ENCODE measurements around the gene APOE. TPM values are rescaled to one million over a fixed set of nuclear protein-coding genes. Genes with fewer than 3 reads are reported as not detected.

The APOE gene
- total and polyA plus RNA-seq, 9 of the 15 experiments (the other 6 are each of a cell fraction or from before 2014, with no cell fraction given), result 0.14 to 180 (median 58.1) TPM; not detected in 1

GRCh38 chr19:44890366-44891015 lies 15.1 kb upstream of the APOE start (continued):
- TF ChIP-seq ZNF280A (IDR thresholded peaks at IDR 0.05; ENCODE audit: low read depth, partially characterized antibody) (no peak), PHF8 (IDR thresholded peaks at IDR 0.05; ENCODE audit: borderline replicate concordance, low read length) (no peak), ZBTB26 (CRISPR knock-in tag; IDR thresholded peaks at IDR 0.05) (peak; percentile 91), FOXK2 (conservative IDR thresholded peaks at IDR 0.05 in 1 of 2, IDR thresholded peaks at IDR 0.05 in 1 of 2; ENCODE audit: low read depth in 2 of 2) (peak; percentile 89 to 92), HNRNPK (IDR thresholded peaks at IDR 0.05; ENCODE audit: low read depth, low read length, poor library complexity, severe bottlenecking) (no peak), NR1H2 (CRISPR knock-in tag; IDR thresholded peaks at IDR 0.05) (no peak), ZEB2 (IDR thresholded peaks at IDR 0.05) (peak; percentile 71; the same call in 1 of the 2 replicates), FOXP4 (CRISPR knock-in tag; IDR thresholded peaks at IDR 0.05; ENCODE audit: borderline replicate concordance) (0 out of 2 replicates have a peak, but pooled peaks have one; percentile 55), ZNF197 (CRISPR knock-in tag; IDR thresholded peaks at IDR 0.05; ENCODE audit: low read depth) (no peak), TEAD4 (IDR thresholded peaks at IDR 0.05; ENCODE audit: low read length) (peak; percentile 48), TEAD4 (CRISPR knock-in tag; IDR thresholded peaks at IDR 0.05; ENCODE audit: borderline replicate concordance) (no peak), PRDM10 (IDR thresholded peaks at IDR 0.05; ENCODE audit: partially characterized antibody) (no peak), FOXJ3 (CRISPR knock-in tag; IDR thresholded peaks at IDR 0.05) (no peak)
- TF ChIP-seq, protein P1, sequence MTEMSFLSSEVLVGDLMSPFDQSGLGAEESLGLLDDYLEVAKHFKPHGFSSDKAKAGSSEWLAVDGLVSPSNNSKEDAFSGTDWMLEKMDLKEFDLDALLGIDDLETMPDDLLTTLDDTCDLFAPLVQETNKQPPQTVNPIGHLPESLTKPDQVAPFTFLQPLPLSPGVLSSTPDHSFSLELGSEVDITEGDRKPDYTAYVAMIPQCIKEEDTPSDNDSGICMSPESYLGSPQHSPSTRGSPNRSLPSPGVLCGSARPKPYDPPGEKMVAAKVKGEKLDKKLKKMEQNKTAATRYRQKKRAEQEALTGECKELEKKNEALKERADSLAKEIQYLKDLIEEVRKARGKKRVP (CRISPR knock-in tag; IDR thresholded peaks at IDR 0.05), result no peak
- TF ChIP-seq, protein P2, sequence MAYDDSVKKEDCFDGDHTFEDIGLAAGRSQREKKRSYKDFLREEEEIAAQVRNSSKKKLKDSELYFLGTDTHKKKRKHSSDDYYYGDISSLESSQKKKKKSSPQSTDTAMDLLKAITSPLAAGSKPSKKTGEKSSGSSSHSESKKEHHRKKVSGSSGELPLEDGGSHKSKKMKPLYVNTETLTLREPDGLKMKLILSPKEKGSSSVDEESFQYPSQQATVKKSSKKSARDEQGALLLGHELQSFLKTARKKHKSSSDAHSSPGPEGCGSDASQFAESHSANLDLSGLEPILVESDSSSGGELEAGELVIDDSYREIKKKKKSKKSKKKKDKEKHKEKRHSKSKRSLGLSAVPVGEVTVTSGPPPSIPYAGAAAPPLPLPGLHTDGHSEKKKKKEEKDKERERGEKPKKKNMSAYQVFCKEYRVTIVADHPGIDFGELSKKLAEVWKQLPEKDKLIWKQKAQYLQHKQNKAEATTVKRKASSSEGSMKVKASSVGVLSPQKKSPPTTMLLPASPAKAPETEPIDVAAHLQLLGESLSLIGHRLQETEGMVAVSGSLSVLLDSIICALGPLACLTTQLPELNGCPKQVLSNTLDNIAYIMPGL (CRISPR knock-in tag; IDR thresholded peaks at IDR 0.05), result no peak
